Measurements from ENCODE around the gene FOSL1. TPM values are rescaled to one million over a fixed set of nuclear protein-coding genes. Genes with fewer than 3 reads are reported as not detected.

The FOSL1 gene
- total RNA-seq, 1 experiment from 2014 or later, result 33.7 TPM

DNA sequence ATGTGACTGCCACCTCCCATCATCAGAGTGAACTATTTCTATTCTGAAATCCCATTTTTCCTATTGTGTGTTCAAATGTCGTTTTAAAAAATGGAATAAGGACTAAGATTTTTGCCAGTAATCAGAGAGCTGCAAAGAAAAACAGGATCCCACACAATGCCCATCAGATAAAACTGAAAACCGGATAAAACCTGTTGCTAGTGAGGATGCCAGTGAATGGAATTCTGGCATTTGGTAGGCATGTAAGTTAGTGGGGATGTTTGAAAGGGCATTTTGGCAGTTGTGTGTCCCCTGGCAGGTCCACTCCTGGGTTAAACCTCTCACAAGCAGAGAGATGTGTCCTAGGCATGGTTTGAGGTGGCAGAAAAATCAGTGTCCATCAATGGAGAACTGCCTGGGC is 25.2 kb upstream of the FOSL1 start:
- no peaks in the 10 kb centered on the region for H3K79me2 ChIP-seq (ENCODE audit: insufficient read depth, low read length)
- no peak overlapping the region for H3T11ph ChIP-seq (ENCODE audit: low read length)
- Mint-ChIP-seq H3K36me3 (ENCODE audit: insufficient read depth in 1 of 3, low read depth in 3 of 3) (peaks cover 1 to 18% (median 18%) of the 10 kb centered on the region in 3 experiments; a peak in 6 of 7 replicates), H3K27me3 (ENCODE audit: low read depth) (no peaks in the 10 kb centered on the region), H3K27ac (no peak overlapping the region; a peak in 1 of 7 replicates), H3K4me3 (no peak overlapping the region; a peak in 1 of 5 replicates), H3K4me1 (peaks cover 3 to 21% of the 10 kb centered on the region in 2 experiments), H3K9me3 (no peaks in the 10 kb centered on the region)
- no peak overlapping the region for H4K5ac ChIP-seq (ENCODE audit: insufficient read length, low read depth, low read length)
- no peaks in the 10 kb centered on the region for H3K23me2 ChIP-seq (ENCODE audit: insufficient read length, low read depth, low read length, poor library complexity, severe bottlenecking)
- no peaks in the 10 kb centered on the region for H4K20me1 ChIP-seq (ENCODE audit: control insufficient read depth, insufficient read depth, insufficient read length)
- H3K23ac ChIP-seq (ENCODE audit: insufficient read length, low read depth, low read length), result no peak overlapping the region
- no peak overlapping the region for H2BK15ac ChIP-seq (ENCODE audit: low read depth, low read length)
- no peak for DNase-seq
- no peak overlapping the region for H2BK12ac ChIP-seq (ENCODE audit: insufficient read length, low read depth, low read length)
- no peaks in the 10 kb centered on the region for H3K4me1 ChIP-seq (ENCODE audit: insufficient read depth, low read length)
- no peaks in the 10 kb centered on the region for H3K9me3 ChIP-seq (ENCODE audit: control insufficient read depth, low read depth, low read length)
- no peak overlapping the region for H2AFZ ChIP-seq (ENCODE audit: low read length)
- H4K91ac ChIP-seq (ENCODE audit: insufficient read length, low read depth, low read length), result no peak overlapping the region
- TF ChIP-seq, protein P1, sequence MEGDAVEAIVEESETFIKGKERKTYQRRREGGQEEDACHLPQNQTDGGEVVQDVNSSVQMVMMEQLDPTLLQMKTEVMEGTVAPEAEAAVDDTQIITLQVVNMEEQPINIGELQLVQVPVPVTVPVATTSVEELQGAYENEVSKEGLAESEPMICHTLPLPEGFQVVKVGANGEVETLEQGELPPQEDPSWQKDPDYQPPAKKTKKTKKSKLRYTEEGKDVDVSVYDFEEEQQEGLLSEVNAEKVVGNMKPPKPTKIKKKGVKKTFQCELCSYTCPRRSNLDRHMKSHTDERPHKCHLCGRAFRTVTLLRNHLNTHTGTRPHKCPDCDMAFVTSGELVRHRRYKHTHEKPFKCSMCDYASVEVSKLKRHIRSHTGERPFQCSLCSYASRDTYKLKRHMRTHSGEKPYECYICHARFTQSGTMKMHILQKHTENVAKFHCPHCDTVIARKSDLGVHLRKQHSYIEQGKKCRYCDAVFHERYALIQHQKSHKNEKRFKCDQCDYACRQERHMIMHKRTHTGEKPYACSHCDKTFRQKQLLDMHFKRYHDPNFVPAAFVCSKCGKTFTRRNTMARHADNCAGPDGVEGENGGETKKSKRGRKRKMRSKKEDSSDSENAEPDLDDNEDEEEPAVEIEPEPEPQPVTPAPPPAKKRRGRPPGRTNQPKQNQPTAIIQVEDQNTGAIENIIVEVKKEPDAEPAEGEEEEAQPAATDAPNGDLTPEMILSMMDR (conservative IDR thresholded peaks at IDR 0.05), result no peak
- no peak overlapping the region for H2BK5ac ChIP-seq (ENCODE audit: insufficient read length, low read length)
- WGBS (ENCODE audit: extremely low coverage, insufficient read length, low lambda C conversion rate), result no CpG with 5 or more reads among the region's 2 CpGs
- no peak overlapping the region for H2BK20ac ChIP-seq (ENCODE audit: low read depth, low read length, poor library complexity, severe bottlenecking)
- H2AK5ac ChIP-seq (ENCODE audit: insufficient read length, low read length), result no peak overlapping the region
- no peak overlapping the region for H3K56ac ChIP-seq (ENCODE audit: insufficient read length, low read depth, low read length)
- no peaks in the 10 kb centered on the region for H3K27me3 ChIP-seq (ENCODE audit: insufficient read depth, low read length)
- no peak overlapping the region for H3K9ac ChIP-seq (ENCODE audit: extremely low read depth, insufficient read length, low read length)
- no peak overlapping the region for H3K4me2 ChIP-seq (ENCODE audit: insufficient read depth, insufficient read length, low read length)
- no peaks in the 10 kb centered on the region for H3K79me1 ChIP-seq (ENCODE audit: insufficient read depth, low read depth, low read length, poor library complexity, severe bottlenecking)
- H3K4ac ChIP-seq (ENCODE audit: low read depth, low read length), result no peak overlapping the region
- H3K18ac ChIP-seq (ENCODE audit: insufficient read length, low read depth, low read length), result no peak overlapping the region
- H4K8ac ChIP-seq (replicated peaks; ENCODE audit: insufficient read length, low read depth, low read length), result no peak overlapping the region
- H3K27ac ChIP-seq (ENCODE audit: insufficient read length, low read depth, low read length), result no peak overlapping the region
- H2BK120ac ChIP-seq (ENCODE audit: low read depth, low read length, poor library complexity, severe bottlenecking), result no peak overlapping the region
- H3K14ac ChIP-seq (ENCODE audit: insufficient read depth, low read length), result no peak overlapping the region

Measured in H9 (cell line).